Liver (tissue), 9 donors: ENCODE data around the gene ERC2. TPM values are rescaled to one million over a fixed set of nuclear protein-coding genes. Genes with fewer than 3 reads are reported as not detected.

ENCODE experiments used
- DNase-seq: peaks from one replicate; pipeline ENCODE4 v3.0.0-alpha.2; 2017; ENCODE audit warnings: low spot score
- H3K27ac ChIP-seq, 2 donors: one replicate each; pipeline ENCODE4 v1.7.0; 2013; ENCODE audit warnings: inconsistent platforms in 2 of 2, low read length in 2 of 2, control low read depth in 1 of 2, low read depth in 1 of 2, mild to moderate bottlenecking in 1 of 2
- H3K27me3 ChIP-seq, 4 donors: one replicate each; pipeline versions ENCODE4 v1.6.1 to v1.7.0; 2013; ENCODE audit warnings: low read length in 3 of 4, inconsistent platforms in 1 of 4, mild to moderate bottlenecking in 1 of 4, moderate library complexity in 1 of 4; ENCODE audit not compliant: control insufficient read depth in 4 of 4, insufficient read depth in 4 of 4
- H3K36me3 ChIP-seq, 4 donors: one replicate each; pipeline versions ENCODE4 v1.6.1 to v1.7.0; 2013; ENCODE audit warnings: low read length in 3 of 4, mild to moderate bottlenecking in 3 of 4, low read depth in 1 of 4, moderate library complexity in 1 of 4; ENCODE audit not compliant: control insufficient read depth in 4 of 4, insufficient read depth in 3 of 4
- H3K4me1 ChIP-seq, 4 donors: one replicate each; pipeline versions ENCODE4 v1.6.1 to v1.7.0; 2013; ENCODE audit warnings: low read length in 3 of 4, mild to moderate bottlenecking in 3 of 4, moderate library complexity in 1 of 4; ENCODE audit not compliant: control insufficient read depth in 4 of 4, insufficient read depth in 4 of 4
- H3K4me3 ChIP-seq, 3 donors: one replicate each; pipeline versions ENCODE4 v1.6.1 to v1.7.0; 2013; ENCODE audit warnings: low read length in 3 of 3, control low read depth in 1 of 3, low read depth in 1 of 3, mild to moderate bottlenecking in 1 of 3
- H3K9ac ChIP-seq, 2 donors: one replicate each; pipeline ENCODE4 v1.7.0; 2013; ENCODE audit warnings: low read length in 2 of 2, mild to moderate bottlenecking in 2 of 2, moderate library complexity in 2 of 2, control low read depth in 1 of 2, low read depth in 1 of 2
- H3K9me3 ChIP-seq, 4 donors: one replicate each; pipeline versions ENCODE4 v1.6.1 to v1.7.0; 2013; ENCODE audit warnings: low read length in 3 of 4; ENCODE audit not compliant: control insufficient read depth in 4 of 4
- CTCF ChIP-seq: fragments of 150-350 bp; IDR thresholded peaks from 2 replicates; pipeline ENCODE4 v1.5.1; 2017; ENCODE audit warnings: improper control_type of control experiment, low read depth, low read length; ENCODE audit not compliant: missing input control
- EGR1 ChIP-seq, 2 donors: IDR thresholded peaks; 2 replicates each; pipeline ENCODE4 v1.6.1; 2016 to 2018; ENCODE audit warnings: antibody characterized with exemption in 2 of 2, low read depth in 2 of 2
- FOXA1 ChIP-seq: IDR thresholded peaks from 2 replicates; pipeline ENCODE4 v1.6.1; 2016; ENCODE audit warnings: antibody characterized with exemption
- FOXA2 ChIP-seq: IDR thresholded peaks from 2 replicates; pipeline ENCODE4 v1.6.1; 2016; ENCODE audit warnings: antibody characterized with exemption
- GABPA ChIP-seq, 2 donors: IDR thresholded peaks in 1 of 2; conservative IDR thresholded peaks in 1 of 2; 2 replicates each; pipeline ENCODE4 v1.6.1; 2016; ENCODE audit warnings: antibody characterized with exemption in 2 of 2, mild to moderate bottlenecking in 1 of 2, moderate library complexity in 1 of 2
- HNF4A ChIP-seq, 2 donors: conservative IDR thresholded peaks; 2 replicates each; pipeline ENCODE4 v1.6.1; 2016; ENCODE audit warnings: antibody characterized with exemption in 2 of 2, mild to moderate bottlenecking in 2 of 2
- NR2F2 ChIP-seq: IDR thresholded peaks from 2 replicates; pipeline ENCODE4 v1.6.1; 2016; ENCODE audit warnings: antibody characterized with exemption
- RAD21 ChIP-seq, 2 donors: IDR thresholded peaks; 2 replicates each; pipeline ENCODE4 v1.6.1; 2016; ENCODE audit warnings: antibody characterized with exemption in 2 of 2, mild to moderate bottlenecking in 2 of 2
- REST ChIP-seq: IDR thresholded peaks from 2 replicates; pipeline ENCODE4 v1.6.1; 2016; ENCODE audit warnings: antibody characterized with exemption, mild to moderate bottlenecking
- RXRA ChIP-seq, 2 donors: IDR thresholded peaks; 2 replicates each; pipeline ENCODE4 v1.6.1; 2017 to 2018; ENCODE audit warnings: antibody characterized with exemption in 2 of 2, mild to moderate bottlenecking in 1 of 2
- TAF1 ChIP-seq: conservative IDR thresholded peaks from 2 replicates; pipeline ENCODE4 v1.6.1; 2016; ENCODE audit warnings: antibody characterized with exemption, mild to moderate bottlenecking
- YY1 ChIP-seq: IDR thresholded peaks from 2 replicates; pipeline ENCODE4 v1.6.1; 2016; ENCODE audit warnings: antibody characterized with exemption, mild to moderate bottlenecking
- ZBTB33 ChIP-seq: IDR thresholded peaks from 2 replicates; pipeline ENCODE4 v1.6.1; 2016; ENCODE audit warnings: antibody characterized with exemption
- WGBS: extraction: QIAGEN DNeasy Blood & Tissue Kit; methylation state at CpG from one replicate; pipeline ENCODE4 v1.1.7; 2013; 5-methylcytosine and 5-hydroxymethylcytosine counted together
- polyA plus RNA-seq, 2 donors: library from polyadenylated mRNA; stranded (reverse) in 1 of 2; unstranded in 1 of 2; fragments of 200-250 nt in 1 of 2; fragments of >200 nt in 1 of 2; fragmentation: Nextera tagmentation in 1 of 2; extraction: Ambion mirVana in 1 of 2; gene quantifications; one replicate each; pipeline versions ENCODE4 v1.2.1 to v1.2.3, GENCODE V29; 2013 to 2015
- total RNA-seq, 2 donors: library from RNA; depleted of rRNA; stranded (reverse); fragments of >200 nt; gene quantifications; one replicate each; pipeline ENCODE4 v1.2.3, GENCODE V29; 2014
- TF ChIP-seq, protein P1 (sequence below): IDR thresholded peaks from 2 replicates; pipeline ENCODE4 v1.6.1; 2016; ENCODE audit warnings: antibody characterized with exemption
- donor health status: healthy.
- donor health status: healthy.
- donor health status: healthy.
- donor health status: healthy.
- donor health status: healthy.

The ERC2 gene
- total and polyA plus RNA-seq, 4 donors = 0.14 to 0.25 TPM; not detected in 2

DNA sequence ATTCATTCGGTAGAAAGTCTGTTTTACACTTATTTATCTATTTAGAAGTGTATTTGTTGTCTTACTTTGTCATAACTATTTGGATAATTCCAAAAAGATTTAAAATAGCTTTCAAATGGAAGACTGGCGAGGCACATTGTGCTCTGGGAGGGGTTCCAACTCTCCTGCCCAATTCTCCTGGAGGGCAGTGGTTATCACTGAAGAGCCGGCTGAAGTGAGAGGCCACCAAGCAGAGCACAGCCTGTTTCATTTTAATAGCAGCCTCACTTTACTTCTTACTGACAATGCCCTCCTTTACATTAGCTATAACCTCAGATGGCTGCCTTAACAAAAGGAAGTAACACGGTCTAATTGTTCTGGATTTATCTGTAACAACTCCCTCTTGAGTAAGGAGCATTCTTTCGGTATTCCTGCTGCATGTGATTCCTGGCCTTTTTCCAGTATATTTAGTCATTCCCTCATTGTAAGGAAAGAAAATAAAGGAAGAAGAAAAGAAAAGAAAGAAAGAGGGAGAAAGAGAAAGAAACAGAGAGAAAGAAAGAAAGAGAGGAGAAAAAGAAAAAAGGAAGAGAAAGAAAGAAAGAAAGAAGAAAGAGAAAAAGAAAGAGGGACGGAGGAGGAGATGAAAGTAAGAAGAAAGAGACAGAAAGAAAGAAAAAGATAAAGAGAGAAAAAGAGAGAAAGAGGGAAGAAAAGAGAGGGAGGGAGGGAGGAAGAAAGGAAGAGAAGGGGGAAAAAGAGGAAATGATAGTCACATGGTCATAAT, 641.4 kb downstream of the ERC2 start:
- no peak overlapping the region for H3K4me3 ChIP-seq
- peaks cover 0 to 3% (median 0%) of the 10 kb centered on the region in 4 donors for H3K27me3 ChIP-seq
- no peak overlapping the region for H3K9ac ChIP-seq
- H3K4me1 ChIP-seq = no peaks in the 10 kb centered on the region
- no peaks in the 10 kb centered on the region for H3K9me3 ChIP-seq
- TF ChIP-seq FOXA2 (no peak), RAD21 (IDR thresholded peaks at IDR 0.05) (no peak), FOXA1 (no peak), TAF1 (no peak), NR2F2 (no peak), HNF4A (conservative IDR thresholded peaks at IDR 0.05) (no peak), ZBTB33 (no peak), REST (no peak), GABPA (IDR thresholded peaks at IDR 0.05 in 1 of 2, conservative IDR thresholded peaks at IDR 0.05 in 1 of 2) (no peak)
- TF ChIP-seq, protein P1, sequence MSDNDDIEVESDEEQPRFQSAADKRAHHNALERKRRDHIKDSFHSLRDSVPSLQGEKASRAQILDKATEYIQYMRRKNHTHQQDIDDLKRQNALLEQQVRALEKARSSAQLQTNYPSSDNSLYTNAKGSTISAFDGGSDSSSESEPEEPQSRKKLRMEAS = no peak
- no peaks in the 10 kb centered on the region for H3K36me3 ChIP-seq
- 70% methylated on average over 6 of the region's 6 CpGs for WGBS
- DNase-seq = no peak
- H3K27ac ChIP-seq = no peak overlapping the region

- H3K36me3 ChIP-seq = no peaks in the 10 kb centered on the region
- no peak overlapping the region for H3K27ac ChIP-seq
- TF ChIP-seq CTCF = no peak
- no peak for TF ChIP-seq HNF4A (conservative IDR thresholded peaks at IDR 0.05)
- no peak for TF ChIP-seq RXRA (IDR thresholded peaks at IDR 0.05)
- no peak for TF ChIP-seq RAD21 (IDR thresholded peaks at IDR 0.05)
- TF ChIP-seq, protein P1 = no peak
- no peak for TF ChIP-seq YY1
- no peak for TF ChIP-seq ZBTB33
- no peak for TF ChIP-seq EGR1 (IDR thresholded peaks at IDR 0.05; ENCODE audit: low read depth in 2 of 2)
- TF ChIP-seq GABPA (IDR thresholded peaks at IDR 0.05 in 1 of 2, conservative IDR thresholded peaks at IDR 0.05 in 1 of 2) = no peak
- no peak for TF ChIP-seq TAF1
- TF ChIP-seq NR2F2 = no peak
- H3K9me3 ChIP-seq = no peaks in the 10 kb centered on the region
- no peak for DNase-seq
- no peak overlapping the region for H3K4me3 ChIP-seq
- no peaks in the 10 kb centered on the region for H3K4me1 ChIP-seq
- H3K9ac ChIP-seq = no peak overlapping the region
- H3K27me3 ChIP-seq = peaks cover 0 to 3% (median 0%) of the 10 kb centered on the region in 4 donors
Measured at GRCh38 chr3:55826097-55826496, 642.2 kb downstream of the ERC2 start.
